DOHH2 (cell line): Measurements from ENCODE around the gene CNP.

Source experiments
- EZH2phosphoT487 ChIP-seq: fragments of 200-600 bp; sonication (generic); IDR thresholded peaks from 2 replicates; pipeline ENCODE4 v1.6.1; 2017; ENCODE audit warnings: borderline replicate concordance, mild to moderate bottlenecking, antibody characterized with exemption, low read length, moderate library complexity, mixed read lengths
- TF ChIP-seq, protein P1 (sequence below): fragments of 200-600 bp; sonication (generic); IDR thresholded peaks from one replicate; pipeline ENCODE4 v1.5.1; 2014; ENCODE audit warnings: antibody characterized with exemption, mild to moderate bottlenecking, low read depth, low read length; ENCODE audit not compliant: poor library complexity, severe bottlenecking

DNA sequence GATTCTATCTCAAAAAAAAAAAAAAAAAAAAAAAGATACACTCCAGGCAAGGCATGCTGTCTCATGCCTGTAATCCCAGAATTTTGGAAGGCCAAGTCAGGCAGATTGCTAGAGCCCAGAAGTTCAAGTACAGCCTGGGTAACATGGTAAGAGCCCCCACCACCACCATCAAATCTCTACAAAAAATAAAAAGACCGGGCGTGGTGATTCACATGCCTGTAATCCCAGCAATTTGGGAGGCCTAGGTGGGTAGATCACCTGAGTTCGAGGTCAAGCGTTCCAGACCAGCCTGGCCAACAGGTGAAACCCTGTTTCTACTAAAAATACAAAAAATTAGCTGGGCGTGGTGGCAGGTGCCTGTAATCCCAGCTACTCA lies 46.0 kb upstream of the CNP start:
- TF ChIP-seq, protein P1, sequence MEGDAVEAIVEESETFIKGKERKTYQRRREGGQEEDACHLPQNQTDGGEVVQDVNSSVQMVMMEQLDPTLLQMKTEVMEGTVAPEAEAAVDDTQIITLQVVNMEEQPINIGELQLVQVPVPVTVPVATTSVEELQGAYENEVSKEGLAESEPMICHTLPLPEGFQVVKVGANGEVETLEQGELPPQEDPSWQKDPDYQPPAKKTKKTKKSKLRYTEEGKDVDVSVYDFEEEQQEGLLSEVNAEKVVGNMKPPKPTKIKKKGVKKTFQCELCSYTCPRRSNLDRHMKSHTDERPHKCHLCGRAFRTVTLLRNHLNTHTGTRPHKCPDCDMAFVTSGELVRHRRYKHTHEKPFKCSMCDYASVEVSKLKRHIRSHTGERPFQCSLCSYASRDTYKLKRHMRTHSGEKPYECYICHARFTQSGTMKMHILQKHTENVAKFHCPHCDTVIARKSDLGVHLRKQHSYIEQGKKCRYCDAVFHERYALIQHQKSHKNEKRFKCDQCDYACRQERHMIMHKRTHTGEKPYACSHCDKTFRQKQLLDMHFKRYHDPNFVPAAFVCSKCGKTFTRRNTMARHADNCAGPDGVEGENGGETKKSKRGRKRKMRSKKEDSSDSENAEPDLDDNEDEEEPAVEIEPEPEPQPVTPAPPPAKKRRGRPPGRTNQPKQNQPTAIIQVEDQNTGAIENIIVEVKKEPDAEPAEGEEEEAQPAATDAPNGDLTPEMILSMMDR, result no peak
- no peak for TF ChIP-seq EZH2phosphoT487
